ENCODE results near the gene TXK.

DNA sequence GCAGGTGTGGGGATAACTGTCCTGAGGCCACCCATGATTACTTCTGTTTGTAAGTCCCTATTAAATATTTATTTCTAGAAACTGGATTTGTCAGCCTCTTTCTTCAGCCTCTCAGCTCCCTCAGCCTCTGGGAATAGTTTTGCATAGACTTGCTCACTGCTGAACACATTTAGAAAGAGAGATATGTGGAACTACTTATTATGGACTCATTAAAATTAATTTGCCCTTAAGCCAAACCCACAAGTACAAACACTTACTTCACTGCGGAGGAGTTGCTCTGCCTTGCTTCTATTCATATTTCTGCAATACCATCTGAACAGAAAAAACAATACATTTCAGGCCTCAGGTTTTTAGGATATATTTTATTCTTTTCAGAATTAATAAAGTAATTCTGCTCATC, 22.4 kb upstream of the TXK start:
- no peak for TF ChIP-seq POLR2A (IDR thresholded peaks at IDR 0.05; ENCODE audit: low read length)
- no peak for TF ChIP-seq GATA1 (IDR thresholded peaks at IDR 0.05; ENCODE audit: low read depth, low read length)

All from erythroblast (primary cell).